PFSK-1 (cell line): ENCODE measurements around the gene BCAS3.

Experiments
- TAF1 ChIP-seq: IDR thresholded peaks from 2 replicates; pipeline ENCODE4 v1.6.1; 2012; ENCODE audit warnings: low read length, control low read depth, borderline replicate concordance; ENCODE audit not compliant: insufficient read depth
- TF ChIP-seq, protein P1 (sequence below), 2 experiments: IDR thresholded peaks; 2 replicates each; pipeline versions ENCODE4 v1.6.1 to v1.8.0; 2011 to 2012; ENCODE audit warnings: low read depth in 2 of 2, low read length in 2 of 2, control low read depth in 1 of 2, inconsistent platforms in 1 of 2, mild to moderate bottlenecking in 1 of 2, moderate library complexity in 1 of 2; ENCODE audit not compliant: insufficient read depth in 1 of 2

DNA sequence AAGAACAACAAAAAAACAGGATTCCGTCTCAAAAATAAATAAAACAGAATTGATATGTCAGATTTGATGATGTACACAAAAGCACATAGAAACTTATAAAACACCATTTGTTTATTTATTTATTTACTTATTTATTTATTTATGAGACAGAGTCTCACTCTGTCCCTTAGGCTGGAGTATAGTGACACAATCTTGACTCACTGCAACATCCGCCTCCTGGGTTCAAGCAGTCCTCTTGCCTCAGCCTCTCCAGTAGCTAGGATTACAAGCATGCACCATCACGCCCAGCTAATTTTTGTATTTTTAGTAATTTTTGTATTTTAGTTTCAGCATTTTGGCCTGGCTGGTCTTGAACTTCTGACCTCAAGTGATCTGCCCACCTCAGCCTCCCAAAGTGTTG lies 21.4 kb downstream of the BCAS3 start:
- TF ChIP-seq TAF1: no peak
- TF ChIP-seq, protein P1, sequence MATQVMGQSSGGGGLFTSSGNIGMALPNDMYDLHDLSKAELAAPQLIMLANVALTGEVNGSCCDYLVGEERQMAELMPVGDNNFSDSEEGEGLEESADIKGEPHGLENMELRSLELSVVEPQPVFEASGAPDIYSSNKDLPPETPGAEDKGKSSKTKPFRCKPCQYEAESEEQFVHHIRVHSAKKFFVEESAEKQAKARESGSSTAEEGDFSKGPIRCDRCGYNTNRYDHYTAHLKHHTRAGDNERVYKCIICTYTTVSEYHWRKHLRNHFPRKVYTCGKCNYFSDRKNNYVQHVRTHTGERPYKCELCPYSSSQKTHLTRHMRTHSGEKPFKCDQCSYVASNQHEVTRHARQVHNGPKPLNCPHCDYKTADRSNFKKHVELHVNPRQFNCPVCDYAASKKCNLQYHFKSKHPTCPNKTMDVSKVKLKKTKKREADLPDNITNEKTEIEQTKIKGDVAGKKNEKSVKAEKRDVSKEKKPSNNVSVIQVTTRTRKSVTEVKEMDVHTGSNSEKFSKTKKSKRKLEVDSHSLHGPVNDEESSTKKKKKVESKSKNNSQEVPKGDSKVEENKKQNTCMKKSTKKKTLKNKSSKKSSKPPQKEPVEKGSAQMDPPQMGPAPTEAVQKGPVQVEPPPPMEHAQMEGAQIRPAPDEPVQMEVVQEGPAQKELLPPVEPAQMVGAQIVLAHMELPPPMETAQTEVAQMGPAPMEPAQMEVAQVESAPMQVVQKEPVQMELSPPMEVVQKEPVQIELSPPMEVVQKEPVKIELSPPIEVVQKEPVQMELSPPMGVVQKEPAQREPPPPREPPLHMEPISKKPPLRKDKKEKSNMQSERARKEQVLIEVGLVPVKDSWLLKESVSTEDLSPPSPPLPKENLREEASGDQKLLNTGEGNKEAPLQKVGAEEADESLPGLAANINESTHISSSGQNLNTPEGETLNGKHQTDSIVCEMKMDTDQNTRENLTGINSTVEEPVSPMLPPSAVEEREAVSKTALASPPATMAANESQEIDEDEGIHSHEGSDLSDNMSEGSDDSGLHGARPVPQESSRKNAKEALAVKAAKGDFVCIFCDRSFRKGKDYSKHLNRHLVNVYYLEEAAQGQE (IDR thresholded peaks at IDR 0.05; ENCODE audit: insufficient read depth in 1 of 2, low read depth in 2 of 2, low read length in 2 of 2): no peak
